ENCODE results near the gene CPT1B.

CPT1B gene

GRCh38 chr22:50568626-50569025, 9.6 kb downstream of the CPT1B start:
- DNase-seq, result no peak

- no peak for DNase-seq
These were observed 10.4 kb downstream of the CPT1B start for GRCh38 chr22:50567721-50568252.

- DNase-seq, result no peak
These were observed 13.9 kb downstream of the CPT1B start for GRCh38 chr22:50564289-50564688.

GRCh38 chr22:50563413-50564160, 14.6 kb downstream of the CPT1B start:
- no peak for DNase-seq

- DNase-seq, result peak; percentile 73 to 87
These were observed 15.5 kb downstream of the CPT1B start, which contains the start of gene SYCE3 for GRCh38 chr22:50562523-50563412. SYCE3 (minus strand) TSS chr22:50562919; CDS start chr22:50556405, 6,514 bp downstream.

GRCh38 chr22:50561401-50562358, 16.5 kb downstream of the CPT1B start:
- DNase-seq, result no peak

GRCh38 chr22:50560034-50560433, 18.2 kb downstream of the CPT1B start:
- DNase-seq, result no peak

DNA sequence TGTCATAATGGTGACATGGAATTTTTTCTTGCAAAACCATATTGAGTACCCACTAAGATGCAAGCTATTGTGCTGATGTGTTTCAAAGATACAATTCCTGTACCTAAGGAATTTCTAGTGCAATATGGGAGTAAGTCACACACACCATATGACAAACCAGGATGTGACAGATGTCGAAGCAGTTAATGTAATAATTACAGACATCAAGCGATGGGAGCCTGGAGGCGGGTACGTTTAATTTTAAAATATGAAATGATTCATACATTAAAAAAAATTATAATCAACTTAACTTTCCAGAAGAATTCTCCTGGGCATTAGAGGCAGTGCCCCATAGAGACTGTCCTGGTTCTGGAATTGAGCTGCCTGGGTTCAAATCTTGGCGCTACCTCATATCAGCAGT, 21.5 kb downstream of the CPT1B start:
- no peak for DNase-seq

GRCh38 chr22:50553310-50553709, 24.9 kb downstream of the CPT1B start:
- DNase-seq, result no peak

DNA sequence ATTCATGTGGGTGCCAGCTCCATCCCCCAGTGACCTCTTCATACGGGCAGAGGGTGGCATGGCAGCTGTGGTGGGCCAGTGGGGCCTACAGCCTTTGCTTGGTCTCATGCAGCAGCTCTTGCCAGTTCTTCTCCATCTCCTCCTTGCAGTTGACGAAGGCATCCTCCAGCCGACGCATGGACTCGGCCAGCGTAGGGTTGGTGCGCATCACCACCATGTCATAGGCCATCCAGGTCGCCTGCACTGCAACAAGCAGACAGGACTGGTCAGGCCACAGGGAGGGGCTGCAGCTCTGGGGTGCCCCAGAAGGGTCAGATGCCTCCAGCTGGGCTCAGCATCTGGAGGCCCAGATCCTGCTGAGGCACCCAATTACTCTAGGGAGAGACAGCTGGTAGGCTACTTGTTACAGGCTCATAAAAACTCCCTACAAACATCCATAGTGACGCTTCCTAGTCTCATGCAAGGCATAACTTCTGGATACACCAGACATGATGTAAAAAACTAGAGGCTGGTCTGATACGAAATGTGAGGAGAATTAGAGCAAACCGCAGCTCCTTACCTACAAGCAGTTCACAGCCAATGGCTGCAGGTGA, 27.0 kb downstream of the CPT1B start:
- no peak for DNase-seq

GRCh38 chr22:50550395-50550794, 27.8 kb downstream of the CPT1B start:
- no peak for DNase-seq

DNA sequence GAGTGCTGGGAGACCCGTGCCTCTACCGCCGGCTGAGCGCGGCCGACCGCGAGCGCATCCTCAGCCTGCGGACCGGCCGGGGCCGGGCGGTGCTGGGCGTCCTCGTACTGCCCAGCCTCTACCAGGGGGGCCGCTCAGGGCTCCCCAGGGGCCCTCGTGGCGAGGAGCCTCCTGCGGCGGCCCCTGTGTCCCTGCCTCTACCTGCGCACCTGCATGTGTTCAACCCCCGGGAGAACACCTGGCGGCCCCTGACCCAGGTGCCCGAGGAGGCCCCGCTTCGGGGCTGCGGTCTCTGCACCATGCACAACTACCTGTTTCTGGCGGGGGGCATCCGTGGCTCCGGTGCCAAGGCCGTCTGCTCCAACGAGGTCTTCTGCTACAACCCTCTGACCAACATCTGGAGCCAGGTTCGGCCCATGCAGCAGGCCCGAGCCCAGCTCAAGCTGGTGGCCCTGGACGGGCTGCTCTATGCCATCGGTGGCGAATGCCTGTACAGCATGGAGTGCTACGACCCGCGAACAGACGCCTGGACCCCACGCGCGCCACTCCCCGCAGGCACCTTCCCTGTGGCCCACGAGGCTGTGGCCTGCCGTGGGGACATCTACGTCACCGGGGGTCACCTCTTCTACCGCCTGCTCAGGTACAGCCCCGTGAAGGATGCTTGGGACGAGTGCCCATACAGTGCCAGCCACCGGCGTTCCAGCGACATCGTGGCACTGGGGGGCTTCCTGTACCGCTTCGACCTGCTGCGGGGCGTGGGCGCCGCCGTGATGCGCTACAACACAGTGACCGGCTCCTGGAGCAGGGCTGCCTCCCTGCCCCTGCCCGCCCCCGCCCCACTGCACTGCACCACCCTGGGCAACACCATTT, 29.1 kb downstream of the CPT1B start:
- DNase-seq, result no peak

DNA sequence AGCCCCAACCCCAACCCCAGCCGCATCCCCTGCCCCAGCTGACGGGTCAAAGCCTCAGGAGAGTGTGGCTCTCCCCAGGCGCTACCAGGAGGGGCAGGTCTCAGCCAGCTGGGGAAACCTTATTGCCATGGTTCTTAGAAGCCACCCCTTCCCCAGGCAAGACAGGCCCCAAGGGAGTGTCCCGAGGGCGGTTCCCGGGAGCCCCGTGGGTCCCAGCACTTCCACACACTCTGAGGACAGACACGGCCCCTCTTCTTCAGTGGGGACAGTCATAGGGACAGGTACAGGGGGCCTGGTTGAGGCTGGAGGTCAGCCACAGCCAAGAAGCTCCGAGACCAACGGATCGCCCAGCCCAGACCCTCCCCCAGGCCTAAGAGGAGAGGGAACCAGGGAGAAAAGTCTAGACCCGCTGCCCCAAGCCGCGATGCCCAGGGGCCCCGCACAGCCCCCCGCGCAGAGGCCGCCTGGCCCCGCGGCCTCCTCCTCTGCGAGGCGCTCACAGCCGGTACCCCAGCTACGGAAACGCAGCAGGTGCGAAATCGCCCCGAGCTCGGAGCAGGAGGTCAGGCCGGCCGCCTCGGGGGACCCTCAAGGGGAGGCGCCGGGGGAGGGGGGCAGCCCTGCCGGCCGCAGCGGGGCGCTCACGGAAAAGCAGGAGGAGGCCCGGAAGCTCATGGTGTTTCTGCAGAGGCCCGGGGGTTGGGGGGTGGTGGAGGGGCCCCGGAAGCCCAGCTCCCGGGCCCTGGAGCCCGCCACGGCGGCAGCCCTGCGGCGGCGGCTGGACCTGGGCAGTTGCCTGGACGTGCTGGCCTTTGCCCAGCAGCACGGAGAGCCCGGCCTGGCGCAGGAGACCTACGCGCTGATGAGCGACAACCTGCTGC, 29.9 kb downstream of the CPT1B start:
- DNase-seq, result no peak

DNA sequence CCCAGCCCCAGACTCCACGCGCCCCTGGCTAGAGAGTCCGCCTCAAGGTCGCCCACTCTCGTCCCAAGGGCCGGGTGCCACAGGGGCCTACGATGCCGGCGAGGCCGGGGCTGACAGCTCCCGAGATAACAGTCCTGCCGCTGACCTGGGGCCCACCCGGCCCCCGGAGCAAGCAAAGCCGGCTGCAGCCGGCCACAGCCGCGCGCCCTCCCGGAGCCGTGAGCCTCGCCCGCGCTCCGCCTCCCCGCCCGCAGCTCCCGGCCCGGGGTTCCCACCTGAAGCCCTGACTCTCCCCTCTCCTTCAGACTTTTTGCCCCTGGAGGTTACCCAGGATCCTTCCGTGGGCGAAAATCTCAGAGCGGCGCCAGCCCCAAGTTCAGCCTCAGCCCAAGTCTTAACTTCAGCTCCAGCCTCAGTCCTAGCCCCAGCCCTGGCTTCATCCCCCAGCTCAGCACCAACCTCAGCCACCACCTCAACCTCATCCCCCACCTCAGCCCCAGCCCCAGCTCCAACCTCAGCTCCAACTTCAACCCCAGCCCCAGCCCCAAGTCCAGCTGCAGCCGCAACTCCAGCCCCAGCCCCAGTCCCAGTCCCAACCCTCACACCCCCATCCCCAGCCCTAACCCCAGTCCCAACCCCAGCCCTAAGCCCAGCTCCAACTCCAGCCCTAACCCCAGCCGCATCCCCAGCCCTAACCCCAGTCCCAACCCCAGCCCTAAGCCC, 30.8 kb downstream of the CPT1B start:
- no peak for DNase-seq

DNA sequence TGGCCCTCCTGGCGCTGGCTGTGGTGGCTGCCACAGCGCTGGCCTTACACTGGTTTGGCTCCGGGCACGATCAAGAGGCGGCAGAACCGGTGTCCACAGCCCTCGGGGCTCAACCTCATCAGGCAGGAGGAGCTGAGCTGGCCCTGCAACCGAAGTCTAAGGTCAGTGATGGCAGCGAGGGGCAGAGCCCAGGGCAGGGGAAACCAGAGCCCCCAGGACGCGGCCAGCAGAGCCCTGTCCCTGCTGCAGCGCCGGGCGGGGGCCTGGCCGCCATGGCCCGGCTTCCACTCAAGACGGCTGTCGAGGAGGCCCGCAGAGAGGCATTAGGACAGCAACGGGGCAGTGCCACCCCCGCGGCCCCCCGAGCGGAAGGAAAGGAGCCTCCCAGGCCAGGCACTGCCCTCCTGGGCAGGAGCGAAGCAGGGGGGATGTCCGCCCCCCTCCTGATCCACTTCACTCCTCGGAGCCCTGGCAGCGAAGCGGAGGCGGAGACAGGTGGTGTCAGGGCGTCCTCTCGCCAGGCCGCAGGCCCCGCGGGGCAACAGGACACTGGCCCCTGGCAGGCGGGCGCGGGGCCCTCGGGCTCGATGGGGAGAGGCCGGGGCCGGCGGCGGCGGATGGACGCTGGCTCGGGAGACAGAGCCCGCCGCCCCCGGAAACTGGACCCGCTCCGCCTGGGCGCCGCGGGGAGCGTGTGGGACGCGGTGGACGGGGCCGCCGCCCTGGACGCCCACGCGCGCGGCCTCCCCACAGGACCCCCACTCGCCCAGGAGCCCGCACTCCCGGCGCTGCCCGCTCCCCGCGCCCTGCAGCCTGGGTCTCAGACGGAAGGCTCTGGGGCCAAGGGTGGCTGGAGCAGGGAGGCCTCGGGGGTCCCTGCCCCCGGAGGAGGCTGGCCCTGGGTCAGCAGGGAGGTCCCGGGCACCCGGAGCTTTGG, 31.6 kb downstream of the CPT1B start:
- DNase-seq, result no peak

- no peak for DNase-seq
These were observed 32.5 kb downstream of the CPT1B start, which contains the start of gene KLHDC7B for GRCh38 chr22:50545522-50546325. KLHDC7B (plus strand) TSS chr22:50545899; CDS start chr22:50546244, 345 bp downstream.

DNA sequence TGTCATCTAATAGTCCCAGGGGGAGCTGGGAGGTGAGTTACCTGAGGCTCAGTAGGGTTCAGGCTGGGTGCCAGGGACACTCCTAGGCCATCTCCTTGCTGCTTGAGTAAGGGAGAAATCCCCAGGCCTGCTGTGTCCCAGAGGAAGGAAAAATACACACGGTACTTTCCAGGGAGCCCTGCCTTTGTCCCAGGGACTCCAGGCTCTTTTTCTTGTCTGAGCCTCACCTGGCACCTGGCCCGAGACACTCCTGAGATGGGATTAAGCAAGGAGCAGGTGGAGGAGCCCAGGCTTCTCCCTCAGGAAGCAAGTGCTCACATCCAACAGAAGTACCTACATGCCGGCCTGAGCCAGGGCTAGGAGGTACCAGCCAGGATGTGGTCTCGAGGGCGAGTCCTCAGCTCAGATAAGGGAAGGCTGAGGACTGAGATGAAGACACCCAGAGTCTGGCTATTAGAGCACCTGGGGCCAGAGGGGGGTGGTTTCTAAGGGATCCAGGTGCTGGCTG, 33.4 kb downstream of the CPT1B start:
- no peak for DNase-seq
